Measurements from ENCODE around the gene SLC25A42. TPM values are rescaled to one million over a fixed set of nuclear protein-coding genes. Genes with fewer than 3 reads are reported as not detected.
A peak's percentile ranks its signal among the peaks of the same experiment; 100 is the strongest.
"Not testable (repeated sequence)": the region's sequence is repeated elsewhere in the genome, so short reads cannot be mapped to it uniquely, and the experiment has no call there.

SLC25A42 gene
- 7.5 TPM for total RNA-seq (ENCODE audit: unreplicated experiment)
- long read RNA-seq, partial matches to known transcripts: 0 of 1 reads
- long read RNA-seq, other reads (novel, unspliced or antisense): 1 of 1 reads

DNA sequence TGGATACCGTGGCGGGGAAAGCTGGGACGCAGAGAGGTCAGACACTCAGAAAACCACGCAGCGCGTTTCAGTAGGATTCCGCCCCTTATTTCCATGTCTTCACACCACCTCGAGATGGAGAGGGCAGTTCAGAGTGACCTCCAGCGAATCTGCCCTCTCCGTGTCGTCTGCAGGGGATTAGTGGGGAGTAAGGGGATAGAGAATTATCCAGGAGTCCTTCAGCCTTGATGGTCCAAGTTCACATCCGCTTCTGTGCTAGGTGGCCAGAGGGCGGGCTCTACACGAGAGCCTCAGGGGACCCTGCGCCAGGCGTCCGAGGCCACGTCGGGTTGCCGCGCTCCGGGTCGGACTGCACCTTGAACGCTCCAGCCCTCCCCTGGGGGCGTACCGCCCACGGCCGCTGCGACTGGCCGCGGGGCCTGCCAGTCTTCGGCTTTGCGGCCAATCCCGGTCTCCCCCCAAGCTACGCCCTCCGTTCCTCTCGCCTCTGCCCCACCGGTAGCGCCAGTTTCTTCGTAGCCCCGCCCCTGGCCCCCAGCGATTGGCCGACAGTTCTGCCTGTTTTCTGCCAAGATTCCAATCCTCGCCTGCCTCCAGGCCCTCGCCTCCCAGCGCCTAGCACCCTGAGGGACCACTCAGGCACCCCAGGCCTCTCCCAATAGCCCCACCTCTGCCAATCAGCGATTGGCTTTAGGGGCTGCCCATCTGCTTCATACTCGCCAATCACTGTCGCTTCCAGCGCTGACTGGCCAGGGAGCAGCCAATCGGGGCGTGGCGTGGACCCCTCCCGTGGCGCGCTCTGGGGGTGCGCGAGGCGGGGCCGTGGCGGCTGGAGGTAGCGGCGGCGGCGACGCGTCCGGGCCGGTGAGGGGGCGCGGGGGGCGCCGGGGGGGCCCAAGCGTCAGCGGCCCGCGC lies at the start of gene SLC25A42:
Gene SLC25A42, plus strand, starts transcription at position 812 of the 915 bp plus-strand sequence. CDS start 32,131 bp downstream, outside the sequence.
- peaks cover 10% of the 10 kb centered on the region for H3K27me3 Mint-ChIP-seq (ENCODE audit: unreplicated experiment)

GRCh38 chr19:19021115-19021514 lies 42.7 kb upstream of the SLC25A42 start:
- Mint-ChIP-seq H3K27ac (ENCODE audit: unreplicated experiment) (peak overlapping the region; percentile 52), H3K4me3 (ENCODE audit: unreplicated experiment) (peak overlapping the region; percentile 47), H3K4me1 (ENCODE audit: unreplicated experiment) (peaks cover 5% of the 10 kb centered on the region), H3K9me3 (ENCODE audit: unreplicated experiment) (no peaks in the 10 kb centered on the region), H3K36me3 (ENCODE audit: low read depth, unreplicated experiment) (peaks cover 30% of the 10 kb centered on the region), H3K27me3 (ENCODE audit: unreplicated experiment) (no peaks in the 10 kb centered on the region)
- no peak for DNase-seq (ENCODE audit: low spot score)
- TF ChIP-seq, protein P1, sequence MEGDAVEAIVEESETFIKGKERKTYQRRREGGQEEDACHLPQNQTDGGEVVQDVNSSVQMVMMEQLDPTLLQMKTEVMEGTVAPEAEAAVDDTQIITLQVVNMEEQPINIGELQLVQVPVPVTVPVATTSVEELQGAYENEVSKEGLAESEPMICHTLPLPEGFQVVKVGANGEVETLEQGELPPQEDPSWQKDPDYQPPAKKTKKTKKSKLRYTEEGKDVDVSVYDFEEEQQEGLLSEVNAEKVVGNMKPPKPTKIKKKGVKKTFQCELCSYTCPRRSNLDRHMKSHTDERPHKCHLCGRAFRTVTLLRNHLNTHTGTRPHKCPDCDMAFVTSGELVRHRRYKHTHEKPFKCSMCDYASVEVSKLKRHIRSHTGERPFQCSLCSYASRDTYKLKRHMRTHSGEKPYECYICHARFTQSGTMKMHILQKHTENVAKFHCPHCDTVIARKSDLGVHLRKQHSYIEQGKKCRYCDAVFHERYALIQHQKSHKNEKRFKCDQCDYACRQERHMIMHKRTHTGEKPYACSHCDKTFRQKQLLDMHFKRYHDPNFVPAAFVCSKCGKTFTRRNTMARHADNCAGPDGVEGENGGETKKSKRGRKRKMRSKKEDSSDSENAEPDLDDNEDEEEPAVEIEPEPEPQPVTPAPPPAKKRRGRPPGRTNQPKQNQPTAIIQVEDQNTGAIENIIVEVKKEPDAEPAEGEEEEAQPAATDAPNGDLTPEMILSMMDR (IDR thresholded peaks at IDR 0.05; ENCODE audit: unreplicated experiment): no peak

More for the DNA sequence above, at the start of gene SLC25A42:
- no peaks in the 10 kb centered on the region for H3K9me3 Mint-ChIP-seq (ENCODE audit: unreplicated experiment)
- peak within 1 kb of the TSS; percentile 42 for H3K27ac Mint-ChIP-seq (ENCODE audit: unreplicated experiment)
- H3K36me3 Mint-ChIP-seq (ENCODE audit: low read depth, unreplicated experiment): no peaks in the 10 kb centered on the region
- DNase-seq (ENCODE audit: low spot score): peak; percentile 98
- TF ChIP-seq, protein P1 (IDR thresholded peaks at IDR 0.05; ENCODE audit: unreplicated experiment): no peak
- H3K4me1 Mint-ChIP-seq (ENCODE audit: unreplicated experiment): peaks cover 18% of the 10 kb centered on the region
- peak within 1 kb of the TSS; percentile 89 for H3K4me3 Mint-ChIP-seq (ENCODE audit: unreplicated experiment)

- H3K27me3 Mint-ChIP-seq (ENCODE audit: unreplicated experiment): no peaks in the 10 kb centered on the region
- no peaks in the 10 kb centered on the region for H3K9me3 Mint-ChIP-seq (ENCODE audit: unreplicated experiment)
- no peak overlapping the region for H3K4me3 Mint-ChIP-seq (ENCODE audit: unreplicated experiment)
- H3K4me1 Mint-ChIP-seq (ENCODE audit: unreplicated experiment): peaks cover 5% of the 10 kb centered on the region
- H3K36me3 Mint-ChIP-seq (ENCODE audit: low read depth, unreplicated experiment): peaks cover 35% of the 10 kb centered on the region
- H3K27ac Mint-ChIP-seq (ENCODE audit: unreplicated experiment): no peak overlapping the region
- TF ChIP-seq, protein P1 (IDR thresholded peaks at IDR 0.05; ENCODE audit: unreplicated experiment): no peak
- no peak for DNase-seq (ENCODE audit: low spot score)
Observed at GRCh38 chr19:19022380-19022961, 41.3 kb upstream of the SLC25A42 start.

DNA sequence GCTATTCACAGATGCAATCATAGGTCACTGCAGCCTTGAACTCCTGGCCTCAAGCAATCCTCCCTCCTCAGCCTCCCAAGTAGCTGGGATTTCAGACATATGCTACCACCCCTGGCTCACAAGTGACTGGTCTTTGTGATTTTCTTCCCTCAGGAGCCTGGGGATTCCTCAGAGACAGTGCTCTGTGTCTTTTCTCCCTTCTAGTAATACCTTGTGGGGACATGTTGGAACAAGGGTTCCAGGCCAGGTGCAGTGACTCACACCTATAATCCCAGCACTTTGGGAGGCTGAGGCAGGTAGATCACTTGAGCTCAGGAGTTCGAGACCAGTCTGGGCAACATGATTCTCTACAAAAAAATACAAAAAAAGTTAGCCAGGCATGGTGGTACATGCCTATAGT lies 40.4 kb upstream of the SLC25A42 start:
- peaks cover 40% of the 10 kb centered on the region for H3K36me3 Mint-ChIP-seq (ENCODE audit: low read depth, unreplicated experiment)
- H3K9me3 Mint-ChIP-seq (ENCODE audit: unreplicated experiment); H3K4me1 Mint-ChIP-seq (ENCODE audit: unreplicated experiment); H3K27me3 Mint-ChIP-seq (ENCODE audit: unreplicated experiment); H3K27ac Mint-ChIP-seq (ENCODE audit: unreplicated experiment); H3K4me3 Mint-ChIP-seq (ENCODE audit: unreplicated experiment); DNase-seq (ENCODE audit: low spot score): not testable (repeated sequence)

DNA sequence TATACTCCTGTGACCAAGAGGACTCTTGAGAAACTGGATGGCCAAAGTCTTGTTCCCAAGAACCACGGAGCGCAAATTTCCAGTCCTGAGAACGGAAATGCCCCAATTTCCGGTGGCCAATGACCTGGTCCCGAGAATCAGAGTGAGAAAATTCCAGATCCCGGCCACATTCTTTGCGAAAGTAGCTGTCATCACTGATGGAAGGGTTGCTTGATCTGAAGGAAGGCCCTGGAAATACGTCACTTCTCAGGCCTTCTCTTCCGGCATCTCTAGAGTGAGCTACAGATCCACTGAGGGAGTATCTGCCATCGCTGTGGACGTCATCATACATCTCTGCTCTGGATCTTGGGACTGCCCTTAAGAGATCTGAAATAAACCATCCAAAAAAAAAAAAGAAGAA lies 37.9 kb upstream of the SLC25A42 start:
- peaks cover 41% of the 10 kb centered on the region for H3K36me3 Mint-ChIP-seq (ENCODE audit: low read depth, unreplicated experiment)
- TF ChIP-seq, protein P1 (IDR thresholded peaks at IDR 0.05; ENCODE audit: unreplicated experiment): no peak
- H3K4me3 Mint-ChIP-seq (ENCODE audit: unreplicated experiment): no peak overlapping the region
- DNase-seq (ENCODE audit: low spot score): no peak
- no peaks in the 10 kb centered on the region for H3K27me3 Mint-ChIP-seq (ENCODE audit: unreplicated experiment)
- H3K4me1 Mint-ChIP-seq (ENCODE audit: unreplicated experiment): peaks cover 5% of the 10 kb centered on the region
- H3K27ac Mint-ChIP-seq (ENCODE audit: unreplicated experiment): no peak overlapping the region
- no peaks in the 10 kb centered on the region for H3K9me3 Mint-ChIP-seq (ENCODE audit: unreplicated experiment)

All from endothelial cell (in vitro differentiated cells).